ENCODE data around the gene E2F4. TPM values are rescaled to one million over a fixed set of nuclear protein-coding genes. Genes with fewer than 3 reads are reported as not detected.

E2F4 gene
- total and polyA plus RNA-seq, 2 of the 8 experiments (the other 6 are each of a cell fraction or from before 2014, with no cell fraction given): 79.9 to 157 TPM

- TF ChIP-seq USF2 (IDR thresholded peaks at IDR 0.05; ENCODE audit: low read length) (no peak), RAD21 (IDR thresholded peaks at IDR 0.05 in 1 of 2, conservative IDR thresholded peaks at IDR 0.05 in 1 of 2; ENCODE audit: low read depth in 2 of 2, low read length in 2 of 2) (no peak), TAF1 (IDR thresholded peaks at IDR 0.05; ENCODE audit: low read depth, low read length) (no peak), GTF2F1 (IDR thresholded peaks at IDR 0.05; ENCODE audit: borderline replicate concordance, low read depth, low read length) (no peak), CTCF (IDR thresholded peaks at IDR 0.05; ENCODE audit: control extremely low read depth in 1 of 3, insufficient read depth in 1 of 3, low read depth in 1 of 3, low read length in 3 of 3) (no peak), GABPA (IDR thresholded peaks at IDR 0.05; ENCODE audit: borderline replicate concordance, insufficient read depth, low read length) (no peak), SIRT6 (IDR thresholded peaks at IDR 0.05; ENCODE audit: low read length) (no peak)
Observed at GRCh38 chr16:67144943-67145342, 47.0 kb upstream of the E2F4 start (continued).
